Mammary epithelial cell (primary cell): ENCODE data around the gene CDKN1A.

Experiments used
- EZH2 ChIP-seq: IDR thresholded peaks from 2 replicates; pipeline ENCODE4 v1.6.1; 2012; ENCODE audit warnings: low read length, inconsistent platforms, borderline replicate concordance
- TF ChIP-seq, protein P1 (sequence below), 2 donors: IDR thresholded peaks in 1 of 2; conservative IDR thresholded peaks in 1 of 2; 2 replicates each; pipeline ENCODE4 v1.5.1; 2011 to 2012; ENCODE audit warnings: inconsistent platforms in 2 of 2, low read length in 2 of 2, mild to moderate bottlenecking in 2 of 2, control low read depth in 1 of 2, low read depth in 1 of 2; ENCODE audit not compliant: insufficient read depth in 1 of 2; ENCODE audit errors: extremely low read depth in 1 of 2

DNA sequence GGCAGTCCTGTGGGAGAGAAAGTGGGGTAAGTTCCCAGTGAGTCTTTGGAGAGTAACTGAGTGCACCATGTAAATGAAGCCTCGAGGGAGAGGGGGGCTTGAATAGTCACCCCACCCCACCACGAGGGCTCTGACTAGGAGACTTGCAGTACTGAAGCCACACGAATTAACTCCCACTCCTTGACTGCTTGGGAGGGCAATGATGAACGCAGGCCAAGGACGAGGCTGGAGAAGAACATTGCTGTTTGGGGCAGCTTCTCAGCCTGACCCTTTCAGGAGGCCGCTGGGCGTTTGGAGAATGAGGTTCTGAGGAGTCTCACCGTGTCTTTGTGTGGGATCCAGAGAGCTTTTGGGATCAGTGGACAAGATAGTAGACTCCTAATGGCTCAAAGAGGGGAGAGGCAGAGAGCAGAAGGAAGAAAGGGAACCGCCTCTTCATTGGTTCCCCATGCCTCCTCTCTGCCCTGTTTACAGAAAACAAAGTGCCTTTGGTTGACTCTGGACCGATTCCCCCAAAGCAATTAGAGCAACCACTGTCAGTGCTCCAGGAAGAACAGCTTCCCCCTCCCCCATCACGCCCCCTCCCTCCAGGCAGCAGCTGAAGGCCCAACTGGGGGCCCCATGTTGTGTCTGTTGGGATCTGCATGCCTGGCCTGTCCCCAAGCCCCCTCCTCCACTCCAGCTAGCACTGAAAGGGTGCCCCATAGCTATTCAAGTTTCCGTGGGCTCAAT is 41.7 kb upstream of the CDKN1A start:
- TF ChIP-seq, protein P1, sequence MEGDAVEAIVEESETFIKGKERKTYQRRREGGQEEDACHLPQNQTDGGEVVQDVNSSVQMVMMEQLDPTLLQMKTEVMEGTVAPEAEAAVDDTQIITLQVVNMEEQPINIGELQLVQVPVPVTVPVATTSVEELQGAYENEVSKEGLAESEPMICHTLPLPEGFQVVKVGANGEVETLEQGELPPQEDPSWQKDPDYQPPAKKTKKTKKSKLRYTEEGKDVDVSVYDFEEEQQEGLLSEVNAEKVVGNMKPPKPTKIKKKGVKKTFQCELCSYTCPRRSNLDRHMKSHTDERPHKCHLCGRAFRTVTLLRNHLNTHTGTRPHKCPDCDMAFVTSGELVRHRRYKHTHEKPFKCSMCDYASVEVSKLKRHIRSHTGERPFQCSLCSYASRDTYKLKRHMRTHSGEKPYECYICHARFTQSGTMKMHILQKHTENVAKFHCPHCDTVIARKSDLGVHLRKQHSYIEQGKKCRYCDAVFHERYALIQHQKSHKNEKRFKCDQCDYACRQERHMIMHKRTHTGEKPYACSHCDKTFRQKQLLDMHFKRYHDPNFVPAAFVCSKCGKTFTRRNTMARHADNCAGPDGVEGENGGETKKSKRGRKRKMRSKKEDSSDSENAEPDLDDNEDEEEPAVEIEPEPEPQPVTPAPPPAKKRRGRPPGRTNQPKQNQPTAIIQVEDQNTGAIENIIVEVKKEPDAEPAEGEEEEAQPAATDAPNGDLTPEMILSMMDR (conservative IDR thresholded peaks at IDR 0.05 in 1 of 2, IDR thresholded peaks at IDR 0.05 in 1 of 2; ENCODE audit: extremely low read depth in 1 of 2, insufficient read depth in 1 of 2, low read depth in 1 of 2, low read length in 2 of 2), result no peak
- TF ChIP-seq EZH2, result no peak
